MM.1S (cell line): ENCODE measurements around the gene ABCC9.

ENCODE experiments used
- DNase-seq: peaks from one replicate; pipeline ENCODE4 v3.0.0-alpha.2; 2015
- H2AFZ ChIP-seq: fragments of 300-600 bp; sonication (generic); 2 replicates; pipeline ENCODE4 v1.6.0; 2016; ENCODE audit warnings: antibody characterized with exemption, low read length
- H3F3A ChIP-seq: fragments of 300-600 bp; sonication (generic); 2 replicates; pipeline ENCODE4 v1.6.1; 2016; ENCODE audit warnings: mild to moderate bottlenecking, antibody characterized with exemption, low read length, moderate library complexity, mixed read lengths; ENCODE audit not compliant: insufficient read depth
- H3K27ac ChIP-seq: fragments of 300-600 bp; sonication (generic); 2 replicates; pipeline ENCODE4 v1.5.1; 2016; ENCODE audit warnings: mild to moderate bottlenecking, low read length
- H3K27me3 ChIP-seq: fragments of 300-600 bp; sonication (generic); replicated peaks from 2 replicates; pipeline ENCODE4 v1.6.0; 2016; ENCODE audit warnings: low read length; ENCODE audit not compliant: insufficient read depth
- H3K36me3 ChIP-seq: fragments of 300-600 bp; sonication (generic); replicated peaks from 2 replicates; pipeline ENCODE4 v1.6.1; 2016; ENCODE audit warnings: mild to moderate bottlenecking, low read length, mixed read lengths; ENCODE audit not compliant: insufficient read depth
- H3K4me1 ChIP-seq: fragments of 300-600 bp; sonication (generic); 2 replicates; pipeline ENCODE4 v1.6.1; 2016; ENCODE audit warnings: low read length, mixed read lengths
- H3K4me2 ChIP-seq: fragments of 300-600 bp; sonication (generic); 2 replicates; pipeline ENCODE4 v1.6.0; 2016; ENCODE audit warnings: low read depth, low read length
- H3K4me3 ChIP-seq: fragments of 300-600 bp; sonication (generic); 2 replicates; pipeline ENCODE4 v1.5.1; 2016; ENCODE audit warnings: low read length, mixed read lengths
- H3K79me2 ChIP-seq: fragments of 300-600 bp; sonication (generic); 2 replicates; pipeline ENCODE4 v1.6.1; 2016; ENCODE audit warnings: mixed run types, low read length, mixed read lengths
- H3K9ac ChIP-seq: fragments of 300-600 bp; sonication (generic); 2 replicates; pipeline ENCODE4 v1.6.1; 2016; ENCODE audit warnings: low read length, mixed read lengths
- H3K9me2 ChIP-seq: fragments of 300-600 bp; sonication (generic); replicated peaks from 2 replicates; pipeline ENCODE4 v1.6.1; 2016; ENCODE audit warnings: mild to moderate bottlenecking, low read length, mixed read lengths; ENCODE audit not compliant: insufficient read depth
- H3K9me3 ChIP-seq: fragments of 300-600 bp; sonication (generic); replicated peaks from 2 replicates; pipeline ENCODE4 v1.6.1; 2016; ENCODE audit warnings: mild to moderate bottlenecking, low read length, mixed read lengths; ENCODE audit not compliant: insufficient read depth
- H4K20me1 ChIP-seq: fragments of 300-600 bp; sonication (generic); 2 replicates; pipeline ENCODE4 v1.6.1; 2016; ENCODE audit warnings: mild to moderate bottlenecking, low read length, moderate library complexity, mixed read lengths; ENCODE audit not compliant: insufficient read depth
- CTCF ChIP-seq: fragments of 300-600 bp; sonication (generic); IDR thresholded peaks from 2 replicates; pipeline ENCODE4 v1.5.1; 2016; ENCODE audit warnings: antibody characterized with exemption, low read length, mixed read lengths
- EZH2 ChIP-seq: fragments of 300-600 bp; sonication (generic); optimal IDR thresholded peaks from 2 replicates; pipeline ENCODE3; 2017; ENCODE audit warnings: low read depth, mild to moderate bottlenecking, antibody characterized with exemption, low read length, mixed read lengths
- EZH2phosphoT487 ChIP-seq: fragments of 300-600 bp; sonication (generic); IDR thresholded peaks from 2 replicates; pipeline ENCODE4 v1.6.1; 2018; ENCODE audit warnings: antibody characterized with exemption, low read length

The ABCC9 gene

GRCh38 chr12:21828136-21828775, 113.0 kb downstream of the ABCC9 start:
- TF ChIP-seq EZH2phosphoT487: no peak
- no peak for TF ChIP-seq CTCF
- no peak for TF ChIP-seq EZH2
- DNase-seq: no peak
- H3K4me3 ChIP-seq: no peak overlapping the region
- no peaks in the 10 kb centered on the region for H3K27me3 ChIP-seq
- H3K79me2 ChIP-seq: no peaks in the 10 kb centered on the region
- H3K9me2 ChIP-seq: no peaks in the 10 kb centered on the region
- H3K4me2 ChIP-seq: no peak overlapping the region
- H3K9me3 ChIP-seq: no peaks in the 10 kb centered on the region
- no peaks in the 10 kb centered on the region for H4K20me1 ChIP-seq
- no peaks in the 10 kb centered on the region for H3K36me3 ChIP-seq
- no peaks in the 10 kb centered on the region for H3K4me1 ChIP-seq
- no peak overlapping the region for H3K27ac ChIP-seq
- H2AFZ ChIP-seq: no peak overlapping the region
- no peak overlapping the region for H3K9ac ChIP-seq
- H3F3A ChIP-seq: no peaks in the 10 kb centered on the region

GRCh38 chr12:21827083-21827482, 114.1 kb downstream of the ABCC9 start:
- H3K9me3 ChIP-seq: no peaks in the 10 kb centered on the region

DNA sequence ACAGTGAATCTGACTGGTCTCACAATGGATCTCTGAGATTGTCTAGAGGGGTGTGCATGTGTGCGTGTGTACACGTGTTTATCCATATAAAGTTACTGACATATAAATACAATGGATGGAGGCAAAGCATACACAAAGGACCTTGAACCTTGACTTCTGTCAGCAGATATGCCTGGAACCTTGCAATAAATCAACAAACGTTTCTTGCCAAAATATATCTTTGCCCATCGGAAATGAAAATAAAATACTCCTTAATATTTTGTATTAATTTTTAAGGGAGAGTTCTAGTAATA, 114.7 kb downstream of the ABCC9 start:
- Histone ChIP-seq H3K9ac (no peak overlapping the region), H3F3A (no peaks in the 10 kb centered on the region), H3K79me2 (no peaks in the 10 kb centered on the region), H3K9me3 (no peaks in the 10 kb centered on the region), H3K27me3 (no peaks in the 10 kb centered on the region), H3K4me3 (no peak overlapping the region), H3K4me2 (no peak overlapping the region), H4K20me1 (no peaks in the 10 kb centered on the region), H3K36me3 (no peaks in the 10 kb centered on the region), H3K9me2 (no peaks in the 10 kb centered on the region), H3K4me1 (no peaks in the 10 kb centered on the region), H3K27ac (no peak overlapping the region), H2AFZ (no peak overlapping the region)
- TF ChIP-seq CTCF: no peak
- DNase-seq: no peak

More at GRCh38 chr12:21827083-21827482, 114.1 kb downstream of the ABCC9 start:
- Histone ChIP-seq H3K27me3 (no peaks in the 10 kb centered on the region), H3K79me2 (no peaks in the 10 kb centered on the region), H2AFZ (no peak overlapping the region), H3K4me2 (no peak overlapping the region), H3K27ac (no peak overlapping the region), H3K9me2 (no peaks in the 10 kb centered on the region), H3K9ac (no peak overlapping the region), H3F3A (no peaks in the 10 kb centered on the region), H4K20me1 (no peaks in the 10 kb centered on the region), H3K4me3 (no peak overlapping the region), H3K36me3 (no peaks in the 10 kb centered on the region), H3K4me1 (no peaks in the 10 kb centered on the region)
- DNase-seq: no peak
- no peak for TF ChIP-seq CTCF
- no peak for TF ChIP-seq EZH2
- no peak for TF ChIP-seq EZH2phosphoT487
